Body of pancreas (tissue), 4 donors: ENCODE data around the gene SNCG. TPM values are rescaled to one million over a fixed set of nuclear protein-coding genes. Genes with fewer than 3 reads are reported as not detected.
"Not testable (repeated sequence)": the region's sequence is repeated elsewhere in the genome, so short reads cannot be mapped to it uniquely, and the experiment has no call there.

Source experiments
- ATAC-seq: fragments of 150-250 bp; one replicate; pipeline ENCODE4 v1.9.1; 2016
- DNase-seq, 4 donors: peaks; one replicate each; pipeline ENCODE4 v3.0.0-alpha.2; 2019
- H3K27ac ChIP-seq, 4 donors: fragments of 200-600 bp; sonication (generic); 1 replicate in 3 of 4; 2 replicates in 1 of 4; pipeline versions ENCODE4 v1.5.1 to v1.6.1; 2016 to 2019; ENCODE audit warnings: mild to moderate bottlenecking in 1 of 4, mixed read lengths in 1 of 4, moderate library complexity in 1 of 4
- H3K27me3 ChIP-seq, 2 donors: fragments of 200-600 bp; sonication (generic); one replicate each; pipeline ENCODE4 v1.6.0; 2016; ENCODE audit warnings: mild to moderate bottlenecking in 1 of 2
- H3K36me3 ChIP-seq, 2 donors: fragments of 200-600 bp; sonication (generic); replicated peaks in 1 of 2; 2 replicates each; pipeline ENCODE4 v1.5.1; 2016; ENCODE audit warnings: low read depth in 2 of 2; ENCODE audit not compliant: insufficient read depth in 1 of 2
- H3K4me1 ChIP-seq: fragments of 200-600 bp; sonication (generic); one replicate; pipeline ENCODE4 v1.6.0; 2016
- H3K4me3 ChIP-seq, 2 donors: fragments of 200-600 bp; sonication (generic); 1 replicate in 1 of 2; 2 replicates in 1 of 2; pipeline ENCODE4 v1.5.1; 2016 to 2019
- H3K9me3 ChIP-seq, 3 donors: fragments of 200-600 bp; sonication (generic); 1 replicate in 2 of 3; 2 replicates in 1 of 3; pipeline ENCODE4 v1.5.1; 2016
- POLR2A ChIP-seq, 3 donors: fragments of 450-650 bp; IDR thresholded peaks; one replicate each; pipeline ENCODE4 v1.6.1; 2016; ENCODE audit warnings: antibody characterized with exemption in 3 of 3, mild to moderate bottlenecking in 2 of 3
- WGBS, 2 donors: methylation state at CpG; one replicate each; pipeline ENCODE4 v1.1.5; 2017; 5-methylcytosine and 5-hydroxymethylcytosine counted together
- intact Hi-C: fragments of 100-400 bp; cut with DNase I; formaldehyde crosslinking; loops from one replicate; pipeline ENCODE4 v1.15.1; 2023
- total RNA-seq, 2 donors: library from RNA; depleted of rRNA; stranded (reverse); fragments of >200 nt; gene quantifications; one replicate each; pipeline ENCODE4 v1.1.0, GENCODE V29; 2016
- TF ChIP-seq, protein P1 (sequence below), 7 experiments: fragments of 450-650 bp in 4 of 7; fragments of 200-600 bp in 3 of 7; sonication (generic) in 3 of 7; IDR thresholded peaks; one replicate each; pipeline ENCODE4 v1.5.1; 2016 to 2019; ENCODE audit warnings: antibody characterized with exemption in 7 of 7

Gene SNCG
- total RNA-seq, 2 donors from 2014 or later, result 2.6 to 3.0 TPM

DNA sequence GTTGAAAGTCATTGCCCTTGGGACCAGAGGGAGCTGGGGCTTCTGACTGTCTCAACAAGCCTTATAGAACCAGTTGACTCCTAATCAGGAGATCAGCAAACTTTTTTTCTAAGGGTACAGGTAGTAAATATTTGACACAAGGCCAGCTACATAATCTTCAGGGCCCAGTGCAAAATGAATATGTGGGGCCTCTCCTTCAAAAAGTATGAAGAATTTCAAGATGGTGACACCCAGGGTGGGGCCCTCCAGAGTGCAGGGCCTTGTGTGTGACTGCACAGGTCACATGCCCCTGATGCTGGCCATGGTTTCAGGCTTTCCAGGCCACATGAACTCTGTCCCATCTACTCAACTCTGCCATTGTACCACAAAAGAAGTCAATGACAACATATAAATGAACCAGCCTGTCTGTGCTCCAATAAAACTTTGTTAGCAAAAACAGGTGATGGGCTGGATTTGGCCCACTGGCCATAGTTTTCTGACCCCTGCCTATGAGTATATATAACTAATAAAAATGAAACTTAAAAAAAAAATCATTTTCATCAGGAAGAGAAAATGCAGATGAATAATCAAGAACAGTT, 7.1 kb upstream of the SNCG start:
- no peaks in the 10 kb centered on the region for H3K36me3 ChIP-seq
- TF ChIP-seq POLR2A (IDR thresholded peaks at IDR 0.05), result no peak
- TF ChIP-seq, protein P1, sequence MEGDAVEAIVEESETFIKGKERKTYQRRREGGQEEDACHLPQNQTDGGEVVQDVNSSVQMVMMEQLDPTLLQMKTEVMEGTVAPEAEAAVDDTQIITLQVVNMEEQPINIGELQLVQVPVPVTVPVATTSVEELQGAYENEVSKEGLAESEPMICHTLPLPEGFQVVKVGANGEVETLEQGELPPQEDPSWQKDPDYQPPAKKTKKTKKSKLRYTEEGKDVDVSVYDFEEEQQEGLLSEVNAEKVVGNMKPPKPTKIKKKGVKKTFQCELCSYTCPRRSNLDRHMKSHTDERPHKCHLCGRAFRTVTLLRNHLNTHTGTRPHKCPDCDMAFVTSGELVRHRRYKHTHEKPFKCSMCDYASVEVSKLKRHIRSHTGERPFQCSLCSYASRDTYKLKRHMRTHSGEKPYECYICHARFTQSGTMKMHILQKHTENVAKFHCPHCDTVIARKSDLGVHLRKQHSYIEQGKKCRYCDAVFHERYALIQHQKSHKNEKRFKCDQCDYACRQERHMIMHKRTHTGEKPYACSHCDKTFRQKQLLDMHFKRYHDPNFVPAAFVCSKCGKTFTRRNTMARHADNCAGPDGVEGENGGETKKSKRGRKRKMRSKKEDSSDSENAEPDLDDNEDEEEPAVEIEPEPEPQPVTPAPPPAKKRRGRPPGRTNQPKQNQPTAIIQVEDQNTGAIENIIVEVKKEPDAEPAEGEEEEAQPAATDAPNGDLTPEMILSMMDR (IDR thresholded peaks at IDR 0.05), result no peak
- DNase-seq (no peak), ATAC-seq (no peak)
- no peaks in the 10 kb centered on the region for H3K9me3 ChIP-seq
- peaks cover 9% of the 10 kb centered on the region for H3K4me1 ChIP-seq
- H3K4me3 ChIP-seq, result no peak overlapping the region
- intact Hi-C loops, result no loop called here
- H3K27me3 ChIP-seq, result no peaks in the 10 kb centered on the region
- H3K27ac ChIP-seq, result no peak overlapping the region

DNA sequence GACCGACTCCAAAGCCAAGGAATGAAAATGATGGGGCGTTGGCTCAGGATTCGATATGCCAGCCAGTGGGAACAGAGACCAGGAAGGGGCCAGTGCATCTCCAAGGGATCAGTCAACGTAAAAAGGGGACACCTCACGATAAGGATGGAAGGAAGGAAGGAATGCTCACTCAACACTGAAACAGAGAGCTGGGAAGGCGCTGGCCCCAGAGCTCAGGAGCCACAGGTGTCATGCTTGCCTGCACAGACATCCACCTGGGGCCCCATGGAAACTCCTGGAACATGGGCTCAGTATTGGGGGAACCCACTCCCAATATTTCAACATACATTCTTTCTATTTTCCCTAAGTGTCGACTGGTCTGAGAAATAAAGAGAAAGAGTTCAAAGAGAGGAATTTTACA, 6.3 kb upstream of the SNCG start:
- Histone ChIP-seq H3K36me3 (no peaks in the 10 kb centered on the region), H3K27ac (no peak overlapping the region), H3K9me3 (no peaks in the 10 kb centered on the region), H3K27me3 (no peaks in the 10 kb centered on the region), H3K4me1 (peaks cover 9% of the 10 kb centered on the region), H3K4me3 (no peak overlapping the region)
- DNase-seq (no peak), ATAC-seq (no peak)
- intact Hi-C loops, result no loop called here
- WGBS, 2 donors, result 85 to 93% methylated on average over 7 of the region's 7 CpGs
- TF ChIP-seq, protein P1 (IDR thresholded peaks at IDR 0.05), result no peak
- no peak for TF ChIP-seq POLR2A (IDR thresholded peaks at IDR 0.05)

DNA sequence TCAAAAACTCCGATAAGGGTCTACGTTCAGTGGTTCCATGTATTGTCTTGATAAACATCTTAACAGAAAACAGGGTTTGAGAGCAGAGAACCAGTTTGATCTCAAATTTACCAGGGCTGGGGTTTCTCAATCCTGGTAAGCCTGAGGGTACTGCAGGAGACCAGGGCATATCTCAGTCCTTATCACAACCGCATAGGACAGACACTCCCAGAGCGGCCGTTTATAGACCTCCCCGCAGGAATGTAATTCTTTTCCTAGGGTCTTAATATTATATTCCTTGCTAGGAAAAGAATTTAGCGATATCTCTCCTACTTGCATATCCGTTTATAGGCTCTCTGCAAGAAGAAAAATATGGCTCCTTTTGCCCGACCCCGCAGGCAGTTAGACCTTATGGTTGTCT, 5.7 kb upstream of the SNCG start:
- DNase-seq, H3K4me3 ChIP-seq, intact Hi-C loops: not testable (repeated sequence)

DNA sequence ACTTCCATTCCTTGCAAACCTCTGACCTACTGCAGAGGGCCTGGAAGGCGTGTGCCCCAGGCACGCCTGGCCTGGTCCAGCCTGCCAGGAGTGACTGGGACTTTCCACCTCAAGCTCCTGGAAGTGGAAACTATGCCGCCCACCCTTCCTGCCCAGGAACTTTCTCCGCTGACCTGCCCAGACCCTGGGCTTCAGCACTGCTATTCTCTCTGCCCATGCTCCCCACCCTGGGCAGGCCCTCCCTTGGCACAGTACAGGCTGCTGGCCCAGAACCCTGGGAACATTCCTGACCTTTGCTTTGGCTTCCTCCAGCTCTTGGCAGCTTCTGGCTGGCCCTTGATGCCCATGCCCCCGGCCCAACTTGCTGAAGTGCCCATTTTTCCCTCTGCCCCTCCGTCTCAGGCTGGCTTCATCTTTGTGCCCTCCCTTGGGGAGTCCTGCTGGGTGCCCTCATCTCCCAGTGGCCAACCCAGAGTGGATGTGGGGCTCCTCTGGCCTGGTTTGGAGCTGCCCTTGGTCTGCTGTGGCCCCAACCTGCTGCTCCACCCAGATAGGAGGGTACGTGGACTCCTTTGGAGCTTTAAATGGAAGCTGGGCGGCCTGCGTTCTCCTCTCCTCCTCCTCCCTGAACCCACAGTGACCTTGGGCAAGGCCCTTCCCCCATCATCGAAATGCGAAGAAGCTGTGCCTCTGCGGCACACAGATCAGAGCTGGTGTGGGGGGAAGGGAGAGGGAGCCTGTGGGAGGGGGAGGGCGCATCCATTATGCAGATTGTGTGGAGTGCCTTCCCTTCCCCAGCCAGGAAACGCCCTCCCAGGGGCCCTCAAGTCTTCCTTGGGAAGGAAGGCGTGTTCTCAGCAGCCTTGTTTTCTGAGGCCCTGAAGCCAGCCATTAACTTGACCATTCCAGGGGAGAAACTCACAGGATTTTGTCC, 4.4 kb upstream of the SNCG start:
- intact Hi-C loops, result no loop called here
- ATAC-seq (peak; percentile 58), DNase-seq (peak in 1 of 4 donors; percentile 25)
- Histone ChIP-seq H3K4me1 (peaks cover 9% of the 10 kb centered on the region), H3K27ac (peak overlapping the region in 3 of 4 donors; percentile 34 to 65 (median 55)), H3K9me3 (no peaks in the 10 kb centered on the region), H3K27me3 (no peaks in the 10 kb centered on the region), H3K36me3 (no peaks in the 10 kb centered on the region), H3K4me3 (no peak overlapping the region)
- 70 to 75% methylated on average over 11 to 15 of the region's 15 CpGs for WGBS, 2 donors
- TF ChIP-seq, protein P1 (IDR thresholded peaks at IDR 0.05), result no peak
- TF ChIP-seq POLR2A (IDR thresholded peaks at IDR 0.05), result no peak

More for the DNA sequence above, 5.7 kb upstream of the SNCG start:
- H3K9me3 ChIP-seq, H3K27me3 ChIP-seq, H3K36me3 ChIP-seq, H3K27ac ChIP-seq, H3K4me1 ChIP-seq, ATAC-seq: not testable (repeated sequence)
- 94 to 95% methylated on average over 10 of the region's 10 CpGs for WGBS, 2 donors

GRCh38 chr10:86954681-86955500, 3.5 kb upstream of the SNCG start:
- DNase-seq (no peak), ATAC-seq (no peak)
- Histone ChIP-seq H3K4me3 (no peak overlapping the region), H3K36me3 (no peaks in the 10 kb centered on the region), H3K4me1 (peaks cover 14% of the 10 kb centered on the region), H3K9me3 (no peaks in the 10 kb centered on the region), H3K27me3 (no peaks in the 10 kb centered on the region), H3K27ac (peak overlapping the region in 3 of 4 donors; percentile 34 to 65 (median 38))
- no peak for TF ChIP-seq POLR2A (IDR thresholded peaks at IDR 0.05)
- TF ChIP-seq, protein P1 (IDR thresholded peaks at IDR 0.05), result no peak
- intact Hi-C loops, result no loop called here
- WGBS, 2 donors, result 58 to 69% methylated on average over 5 to 13 of the region's 13 CpGs
